ENCODE results near the gene TBXA2R.

GRCh38 chr19:3547301-3547731 lies 59.4 kb downstream of the TBXA2R start:
- TF ChIP-seq EP300 (IDR thresholded peaks at IDR 0.05; ENCODE audit: low read depth) (no peak), CTCF (IDR thresholded peaks at IDR 0.05) (peak in 4 of 5 experiments; percentile 36 to 53 (median 41)), POLR2A (IDR thresholded peaks at IDR 0.05) (no peak), POLR2AphosphoS5 (IDR thresholded peaks at IDR 0.05) (no peak)

Measured in transverse colon (tissue), 4 donors.